C4-2B (cell line): ENCODE measurements around the gene ALKBH3.

Experiments used
- H3K27ac ChIP-seq: fragments of 450-650 bp; 2 replicates; pipeline ENCODE4 v1.5.1; 2017
- CTCF ChIP-seq: fragments of 450-650 bp; conservative IDR thresholded peaks from 2 replicates; pipeline ENCODE4 v1.5.1; 2017; ENCODE audit warnings: mild to moderate bottlenecking
- ZFX ChIP-seq: fragments of 450-650 bp; IDR thresholded peaks from 2 replicates; pipeline ENCODE4 v1.6.1; 2017

The ALKBH3 gene

GRCh38 chr11:43925932-43926505, 45.4 kb downstream of the ALKBH3 start:
- H3K27ac ChIP-seq: no peak overlapping the region
- TF ChIP-seq CTCF (no peak), ZFX (no peak)

GRCh38 chr11:43927070-43927469, 46.4 kb downstream of the ALKBH3 start:
- no peak overlapping the region for H3K27ac ChIP-seq
- no peak for TF ChIP-seq CTCF
- TF ChIP-seq ZFX: no peak

- H3K27ac ChIP-seq: no peak overlapping the region
- TF ChIP-seq CTCF: no peak
- TF ChIP-seq ZFX: no peak
Observed at GRCh38 chr11:43927925-43928707, 47.5 kb downstream of the ALKBH3 start.

- no peak for TF ChIP-seq ZFX
- TF ChIP-seq CTCF: no peak
- no peak overlapping the region for H3K27ac ChIP-seq
Observed at GRCh38 chr11:43928721-43929120, 48.1 kb downstream of the ALKBH3 start.

GRCh38 chr11:43930868-43931716, 50.5 kb downstream of the ALKBH3 start:
- TF ChIP-seq ZFX (no peak), CTCF (no peak)
- no peak overlapping the region for H3K27ac ChIP-seq

- H3K27ac ChIP-seq: no peak overlapping the region
- no peak for TF ChIP-seq CTCF
- TF ChIP-seq ZFX: no peak
Observed at GRCh38 chr11:43931717-43932039, 51.0 kb downstream of the ALKBH3 start.

GRCh38 chr11:43933226-43933607, 52.6 kb downstream of the ALKBH3 start:
- TF ChIP-seq CTCF (no peak), ZFX (no peak)
- H3K27ac ChIP-seq: no peak overlapping the region
